H1 (cell line): ENCODE data around the gene CDCA5. TPM values are rescaled to one million over a fixed set of nuclear protein-coding genes. Genes with fewer than 3 reads are reported as not detected.

Experiments used
- CTCF ChIA-PET: fragments of 300-600 bp; sonication (Branson Sonifier 250); formaldehyde crosslinking; loops from one replicate; lab custom pipeline; 2021; ENCODE audit not compliant: partially characterized antibody; lab: Charles Lee
- POLR2A ChIA-PET: fragments of 300-600 bp; sonication (Branson Sonifier 250); formaldehyde crosslinking; loops from one replicate; lab custom pipeline; 2021; ENCODE audit warnings: inconsistent platforms; ENCODE audit not compliant: partially characterized antibody; lab: Charles Lee
- DNase-seq, 2 experiments: peaks; one replicate each; pipeline versions ENCODE4 v3.0.0 to v3.0.0-alpha.2; 2010 to 2022; ENCODE audit warnings: low spot score in 2 of 2, low read depth in 1 of 2, mixed read lengths in 1 of 2
- FAIRE-seq: peaks from 2 replicates; lab custom pipeline; 2011; peaks lifted over from hg19 to GRCh38; lab: Jason Lieb, UNC
- H2AFZ ChIP-seq: 2 replicates; pipeline ENCODE4 v1.8.1; 2012; ENCODE audit warnings: low read length, inconsistent platforms
- H2AK5ac ChIP-seq: 2 replicates; pipeline ENCODE4 v1.6.1; 2013; ENCODE audit warnings: low read depth, low read length
- H2BK120ac ChIP-seq: replicated peaks from 2 replicates; pipeline ENCODE3; 2013; ENCODE audit warnings: low read depth, low read length, inconsistent platforms
- H2BK12ac ChIP-seq: 2 replicates; pipeline ENCODE4 v1.6.1; 2013; ENCODE audit warnings: low read depth, low read length
- H2BK15ac ChIP-seq: 2 replicates; pipeline ENCODE4 v1.6.1; 2013; ENCODE audit warnings: low read length
- H2BK20ac ChIP-seq: 2 replicates; pipeline ENCODE4 v1.6.1; 2013; ENCODE audit warnings: low read length
- H2BK5ac ChIP-seq: 2 replicates; pipeline ENCODE4 v1.6.1; 2013; ENCODE audit warnings: low read depth, low read length
- H3K14ac ChIP-seq: 2 replicates; pipeline ENCODE4 v1.6.1; 2013; ENCODE audit warnings: inconsistent platforms; ENCODE audit not compliant: insufficient read length
- H3K18ac ChIP-seq: 2 replicates; pipeline ENCODE4 v1.6.1; 2013; ENCODE audit warnings: low read length; ENCODE audit errors: extremely low read depth
- H3K23ac ChIP-seq: 2 replicates; pipeline ENCODE4 v1.6.1; 2013; ENCODE audit warnings: inconsistent platforms; ENCODE audit not compliant: insufficient read length
- H3K23me2 ChIP-seq: 2 replicates; pipeline ENCODE4 v1.6.1; 2013; ENCODE audit warnings: low read depth, low read length
- H3K27ac ChIP-seq: 2 replicates; pipeline ENCODE4 v1.6.1; 2011; ENCODE audit warnings: low read depth, low read length, inconsistent platforms
- H3K27me3 ChIP-seq, 4 experiments: replicated peaks in 1 of 4; 1 replicate in 1 of 4; 2 replicates in 3 of 4; pipeline versions ENCODE4 v1.6.1 to v1.8.1; 2011 to 2013; ENCODE audit warnings: low read length in 3 of 4, mild to moderate bottlenecking in 3 of 4, inconsistent platforms in 2 of 4, mixed read lengths in 2 of 4, moderate library complexity in 1 of 4; ENCODE audit not compliant: control insufficient read depth in 3 of 4, insufficient read depth in 3 of 4; ENCODE audit errors: extremely low read depth in 1 of 4
- H3K36me3 ChIP-seq, 4 experiments: 2 replicates each; pipeline versions ENCODE4 v1.6.1 to v1.8.1; 2011 to 2013; ENCODE audit warnings: mild to moderate bottlenecking in 4 of 4, low read length in 3 of 4, moderate library complexity in 2 of 4, control low read depth in 1 of 4, inconsistent platforms in 1 of 4; ENCODE audit not compliant: insufficient read depth in 4 of 4, control insufficient read depth in 2 of 4
- H3K4ac ChIP-seq: replicated peaks from 2 replicates; pipeline ENCODE3; 2013; ENCODE audit warnings: low read length, low read depth, mixed read lengths, inconsistent platforms; ENCODE audit not compliant: insufficient read length
- H3K4me1 ChIP-seq, 4 experiments: replicated peaks in 1 of 4; 1 replicate in 1 of 4; 2 replicates in 3 of 4; pipeline versions ENCODE4 v1.6.1 to v1.8.1; 2011 to 2013; ENCODE audit warnings: low read length in 3 of 4, inconsistent platforms in 2 of 4, mixed read lengths in 1 of 4; ENCODE audit not compliant: insufficient read depth in 4 of 4, control insufficient read depth in 3 of 4
- H3K4me2 ChIP-seq, 2 experiments: 2 replicates each; pipeline versions ENCODE4 v1.6.1 to v1.8.1; 2011 to 2013; ENCODE audit warnings: low read depth in 2 of 2, low read length in 2 of 2, control low read depth in 1 of 2, inconsistent platforms in 1 of 2, mild to moderate bottlenecking in 1 of 2; ENCODE audit not compliant: insufficient read depth in 1 of 2
- H3K4me3 ChIP-seq, 4 experiments: fragments of 200-600, 300-600 bp in 1 of 4; sonication (generic), shearing (Covaris generic), sonication (Bioruptor Twin) in 1 of 4; 2 replicates each; pipeline versions ENCODE4 v1.5.1 to v1.8.1; 2011 to 2016; ENCODE audit warnings: low read length in 4 of 4, low read depth in 3 of 4, control low read depth in 2 of 4, inconsistent platforms in 2 of 4, mild to moderate bottlenecking in 2 of 4, mixed read lengths in 1 of 4, moderate library complexity in 1 of 4; ENCODE audit not compliant: insufficient read depth in 2 of 4; ENCODE audit errors: extremely low read depth in 1 of 4
- H3K56ac ChIP-seq: replicated peaks from 2 replicates; pipeline ENCODE3; 2013; ENCODE audit warnings: low read depth, mild to moderate bottlenecking, mixed read lengths, low read length, inconsistent platforms; ENCODE audit not compliant: insufficient read length
- H3K79me1 ChIP-seq: 2 replicates; pipeline ENCODE4 v1.6.1; 2013; ENCODE audit warnings: low read depth, low read length, control low read depth
- H3K79me2 ChIP-seq, 2 experiments: 2 replicates each; pipeline versions ENCODE4 v1.6.1 to v1.8.1; 2012 to 2013; ENCODE audit warnings: low read length in 2 of 2, mild to moderate bottlenecking in 2 of 2, inconsistent platforms in 1 of 2; ENCODE audit not compliant: insufficient read depth in 2 of 2, control insufficient read depth in 1 of 2
- H3K9ac ChIP-seq, 4 experiments: replicated peaks in 1 of 4; 1 replicate in 1 of 4; 2 replicates in 3 of 4; pipeline versions ENCODE4 v1.6.1 to v1.8.1; 2011 to 2013; ENCODE audit warnings: low read depth in 3 of 4, low read length in 3 of 4, control low read depth in 2 of 4, mild to moderate bottlenecking in 2 of 4, moderate library complexity in 2 of 4, inconsistent platforms in 1 of 4; ENCODE audit errors: extremely low read depth in 1 of 4
- H3K9me3 ChIP-seq, 2 experiments: 2 replicates each; pipeline versions ENCODE4 v1.6.1 to v1.8.1; 2012 to 2013; ENCODE audit warnings: mild to moderate bottlenecking in 2 of 2, moderate library complexity in 2 of 2, control low read depth in 1 of 2, inconsistent platforms in 1 of 2, low read depth in 1 of 2, low read length in 1 of 2, mixed read lengths in 1 of 2; ENCODE audit not compliant: insufficient read depth in 2 of 2
- H4K20me1 ChIP-seq, 2 experiments: replicated peaks in 1 of 2; 2 replicates each; pipeline versions ENCODE3 to v1.8.1; 2011 to 2013; ENCODE audit warnings: inconsistent platforms in 2 of 2, low read length in 2 of 2, mild to moderate bottlenecking in 1 of 2; ENCODE audit not compliant: insufficient read depth in 2 of 2, control insufficient read depth in 1 of 2
- H4K5ac ChIP-seq: 2 replicates; pipeline ENCODE4 v1.6.1; 2013; ENCODE audit warnings: low read length, low read depth, mixed read lengths, inconsistent platforms; ENCODE audit not compliant: insufficient read length
- H4K8ac ChIP-seq: 2 replicates; pipeline ENCODE4 v1.8.0; 2013; ENCODE audit warnings: mild to moderate bottlenecking, moderate library complexity, low read length, inconsistent platforms; ENCODE audit not compliant: insufficient read depth; ENCODE audit errors: extremely low read depth
- H4K91ac ChIP-seq: replicated peaks from 2 replicates; pipeline ENCODE3; 2013; ENCODE audit warnings: low read length, mixed read lengths, inconsistent platforms; ENCODE audit not compliant: insufficient read length
- BCL11A ChIP-seq, 2 experiments: IDR thresholded peaks; one replicate each; pipeline ENCODE4 v1.6.1; 2011; ENCODE audit warnings: low read depth in 2 of 2, low read length in 2 of 2, mild to moderate bottlenecking in 2 of 2
- CEBPB ChIP-seq: IDR thresholded peaks from 2 replicates; pipeline ENCODE4 v1.6.1; 2012; ENCODE audit warnings: low read depth, low read length
- FOSL1 ChIP-seq: IDR thresholded peaks from 2 replicates; pipeline ENCODE4 v1.6.1; 2011; ENCODE audit warnings: mild to moderate bottlenecking, low read depth, low read length, moderate library complexity; ENCODE audit not compliant: insufficient read depth
- HDAC2 ChIP-seq, 2 experiments: fragments of 300-600 bp in 1 of 2; sonication (generic) in 1 of 2; IDR thresholded peaks; 2 replicates each; pipeline ENCODE4 v1.6.1; 2011 to 2012; ENCODE audit warnings: low read depth in 2 of 2, low read length in 2 of 2, mild to moderate bottlenecking in 2 of 2, moderate library complexity in 2 of 2, borderline replicate concordance in 1 of 2, inconsistent platforms in 1 of 2
- JUND ChIP-seq: IDR thresholded peaks from 2 replicates; pipeline ENCODE4 v1.6.1; 2011; ENCODE audit warnings: mild to moderate bottlenecking, improper control_type of control experiment, low read length
- SRF ChIP-seq: IDR thresholded peaks from 2 replicates; pipeline ENCODE4 v1.6.1; 2011; ENCODE audit warnings: mild to moderate bottlenecking, low read depth, low read length, moderate library complexity
- SUZ12 ChIP-seq: fragments of 200-600 bp; sonication (generic); IDR thresholded peaks from 2 replicates; pipeline ENCODE4 v1.6.1; 2012; ENCODE audit warnings: mild to moderate bottlenecking, inconsistent platforms, low read length, moderate library complexity, mixed read lengths
- ZNF274 ChIP-seq: IDR thresholded peaks from 2 replicates; pipeline ENCODE4 v1.7.0; 2012; ENCODE audit warnings: low read length, borderline replicate concordance; ENCODE audit errors: extremely low read depth
- WGBS, 2 experiments: shearing (Covaris generic) in 1 of 2; methylation state at CpG; one replicate each; pipeline versions ENCODE4 v1.1.6 to v1.1.7; 2013 to 2015; ENCODE audit warnings: low lambda C conversion rate in 2 of 2, mixed read lengths in 2 of 2, inconsistent platforms in 1 of 2, low coverage in 1 of 2, missing lambda C conversion rate in 1 of 2; ENCODE audit not compliant: insufficient replicate concordance in 2 of 2, insufficient coverage in 1 of 2, insufficient read length in 1 of 2; ENCODE audit errors: extremely low coverage in 1 of 2, missing lambda C conversion rate in 1 of 2; 5-methylcytosine and 5-hydroxymethylcytosine counted together
- polyA plus RNA-seq, 7 experiments: library from polyadenylated mRNA; depleted of rRNA in 3 of 7; stranded (reverse) in 5 of 7; unstranded in 2 of 7; fragments of >200 nt in 5 of 7; fragments of 200-250 nt in 2 of 7; gene quantifications; 1 replicate in 5 of 7; 2 replicates in 1 of 7; 4 replicates in 1 of 7; pipeline versions ENCODE4 v1.2.1 to v1.2.3, GENCODE V29; 2011 to 2013; ENCODE audit warnings: missing spikeins in 2 of 7, mixed read lengths in 2 of 7
- total RNA-seq: library from RNA; stranded (reverse); fragmentation: NEBNext Ultra II Directional; extraction: Animal tissue kit (Norgen Biotek cat#: 25700); gene quantifications from 2 replicates; pipeline ENCODE4 v1.2.1, GENCODE V29; 2021

CDCA5 gene
- total and polyA plus RNA-seq, 2 of the 8 experiments (the other 6 are each of a cell fraction or from before 2014, with no cell fraction given): 39.2 to 87.0 TPM

GRCh38 chr11:65131895-65132237 lies 48.0 kb upstream of the CDCA5 start:
- Histone ChIP-seq H3K9ac (no peak overlapping the region), H3K79me2 (peaks cover 0 to 15% of the 10 kb centered on the region in 2 experiments; a peak in 1 of 4 replicates), H2BK5ac (no peak overlapping the region), H3K14ac (no peak overlapping the region), H2AK5ac (no peak overlapping the region), H3K23me2 (peaks cover 14% of the 10 kb centered on the region), H3K36me3 (peaks cover 14 to 43% (median 35%) of the 10 kb centered on the region in 4 experiments; a peak in 7 of 8 replicates), H2BK120ac (no peak overlapping the region), H3K4me2 (no peak overlapping the region), H3K27ac (no peak overlapping the region), H3K27me3 (no peaks in the 10 kb centered on the region), H2BK20ac (no peak overlapping the region), H3K4me1 (peaks cover 0 to 13% (median 7%) of the 10 kb centered on the region in 4 experiments; a peak in 6 of 7 replicates), H4K5ac (no peak overlapping the region), H2BK12ac (no peak overlapping the region), H3K56ac (no peak overlapping the region), H3K23ac (no peak overlapping the region), H3K79me1 (peaks cover 3% of the 10 kb centered on the region; the same call in 1 of the 2 replicates), H3K18ac (no peak overlapping the region), H3K4me3 (no peak overlapping the region), H3K4ac (no peak overlapping the region), H2AFZ (no peak overlapping the region), H3K9me3 (no peaks in the 10 kb centered on the region), H2BK15ac (no peak overlapping the region), H4K20me1 (peaks cover 0 to 14% of the 10 kb centered on the region in 2 experiments), H4K8ac (peak overlapping the region; percentile 9; the same call in 1 of the 2 replicates), H4K91ac (no peak overlapping the region)
- 94% methylated on average over 6 of the region's 6 CpGs; no CpG with 5 or more reads in 1 of the 2 experiments for WGBS, 2 experiments
- no peak for DNase-seq
- TF ChIP-seq ZNF274 (no peak), CEBPB (no peak), HDAC2 (IDR thresholded peaks at IDR 0.05; ENCODE audit: borderline replicate concordance in 1 of 2, low read depth in 2 of 2, low read length in 2 of 2) (no peak), SUZ12 (no peak), BCL11A (IDR thresholded peaks at IDR 0.05; ENCODE audit: low read depth in 2 of 2, low read length in 2 of 2) (no peak), JUND (no peak), SRF (no peak), FOSL1 (no peak)
- FAIRE-seq: no peak
- POLR2A ChIA-PET: interaction anchor here (1.0 to 15.8 kb wide), 2 partner anchors 16 to 37 kb away, joined by 3 to 305 read pairs; partner anchors contain the start of genes FAU, MRPL49, TM7SF2 and ZNHIT2
- CTCF ChIA-PET: interaction anchor here (0.8 to 9.5 kb wide), 6 partner anchors 10 to 284 kb away, joined by 3 to 71 read pairs (median 4); partner anchors contain the start of genes FAU, MRPL49 and TM7SF2
